H1 (cell line): Measurements from ENCODE around the gene REL. TPM values are rescaled to one million over a fixed set of nuclear protein-coding genes. Genes with fewer than 3 reads are reported as not detected.

Experiments used
- FOSL1 ChIP-seq: IDR thresholded peaks from 2 replicates; pipeline ENCODE4 v1.6.1; 2011; ENCODE audit warnings: mild to moderate bottlenecking, low read depth, low read length, moderate library complexity; ENCODE audit not compliant: insufficient read depth
- GTF2F1 ChIP-seq: IDR thresholded peaks from 2 replicates; pipeline ENCODE4 v1.6.1; 2012; ENCODE audit warnings: low read depth, low read length, improper control_type of control experiment, borderline replicate concordance
- RNF2 ChIP-seq: fragments of 200-900, 300-1000 bp; sonication (generic); IDR thresholded peaks from 2 replicates; pipeline ENCODE4 v1.7.1; 2016; ENCODE audit warnings: borderline replicate concordance, low read depth, mild to moderate bottlenecking, antibody characterized with exemption, low read length; ENCODE audit not compliant: poor library complexity, severe bottlenecking; ENCODE audit errors: missing control alignments
- ZNF274 ChIP-seq: IDR thresholded peaks from 2 replicates; pipeline ENCODE4 v1.7.0; 2012; ENCODE audit warnings: low read length, borderline replicate concordance; ENCODE audit errors: extremely low read depth
- polyA plus RNA-seq, 7 experiments: library from polyadenylated mRNA; depleted of rRNA in 3 of 7; stranded (reverse) in 5 of 7; unstranded in 2 of 7; fragments of >200 nt in 5 of 7; fragments of 200-250 nt in 2 of 7; gene quantifications; 1 replicate in 5 of 7; 2 replicates in 1 of 7; 4 replicates in 1 of 7; pipeline versions ENCODE4 v1.2.1 to v1.2.3, GENCODE V29; 2011 to 2013; ENCODE audit warnings: missing spikeins in 2 of 7, mixed read lengths in 2 of 7
- total RNA-seq: library from RNA; stranded (reverse); fragmentation: NEBNext Ultra II Directional; extraction: Animal tissue kit (Norgen Biotek cat#: 25700); gene quantifications from 2 replicates; pipeline ENCODE4 v1.2.1, GENCODE V29; 2021

The REL gene
- total and polyA plus RNA-seq, 2 of the 8 experiments (the other 6 are each of a cell fraction or from before 2014, with no cell fraction given): 1.5 to 7.5 TPM

- no peak for TF ChIP-seq GTF2F1
- TF ChIP-seq FOSL1: no peak
- no peak for TF ChIP-seq ZNF274
- TF ChIP-seq RNF2: no peak
- TF ChIP-seq, all 59 proteins: peak for 0
These were observed 29.0 kb upstream of the REL start (continued) for GRCh38 chr2:60852282-60852860.
